Measurements from ENCODE around the gene TMTC1. TPM values are rescaled to one million over a fixed set of nuclear protein-coding genes. Genes with fewer than 3 reads are reported as not detected.
A peak's percentile ranks its signal among the peaks of the same experiment; 100 is the strongest.

Gene TMTC1
- total and polyA plus RNA-seq, 2 donors (not counting 1 experiment from before 2014, with no cell fraction given) = 62.2 to 222 TPM

DNA sequence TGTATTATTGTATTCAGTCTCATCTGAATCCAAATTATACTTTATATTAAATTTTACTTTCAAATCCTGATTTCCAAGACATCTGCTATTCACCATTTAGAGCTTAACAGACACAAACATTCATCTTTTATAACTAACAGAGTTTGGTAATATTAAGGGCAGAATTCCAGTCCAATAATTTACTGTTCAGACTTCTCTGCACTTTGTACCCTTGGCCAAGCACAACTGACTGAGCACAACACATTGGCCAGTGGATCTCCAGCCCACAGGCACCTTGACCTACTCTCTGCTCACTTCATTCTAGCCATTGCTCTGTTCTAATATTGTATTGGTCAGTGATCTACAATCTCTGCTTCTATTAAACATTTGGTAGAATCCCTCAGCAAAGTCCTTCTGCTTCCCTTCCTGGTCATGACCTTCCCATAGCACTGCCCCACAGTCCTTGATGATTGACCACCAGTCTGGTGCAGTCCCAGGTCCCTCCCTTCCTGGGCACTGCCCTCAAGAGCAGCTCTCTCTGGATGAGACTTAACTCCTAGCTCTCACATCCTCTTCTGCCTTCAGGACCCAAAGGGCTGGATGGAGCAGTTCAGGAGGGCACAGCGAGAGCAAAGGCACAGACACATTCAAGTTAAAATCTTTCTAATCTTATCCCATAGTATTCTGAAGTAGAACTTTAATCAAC lies 188.5 kb downstream of the TMTC1 start:
- H3K4me2 ChIP-seq (ENCODE audit: extremely low read depth, insufficient read depth, low read length) = no peak overlapping the region
- no peak overlapping the region for H2AFZ ChIP-seq (ENCODE audit: low read length)
- H3K9ac ChIP-seq (ENCODE audit: insufficient read depth, low read length) = no peak overlapping the region
- H3K9me3 ChIP-seq (ENCODE audit: control insufficient read depth, insufficient read depth, low read depth, low read length) = no peaks in the 10 kb centered on the region
- no peak for TF ChIP-seq EZH2 (IDR thresholded peaks at IDR 0.05; ENCODE audit: low read length, missing control alignments)
- no peak for TF ChIP-seq CTCF (conservative IDR thresholded peaks at IDR 0.05 in 1 of 2, IDR thresholded peaks at IDR 0.05 in 1 of 2; ENCODE audit: low read depth in 1 of 2, low read length in 2 of 2)
- no peak overlapping the region for H3K27ac ChIP-seq (ENCODE audit: insufficient read depth, low read length)
- no peaks in the 10 kb centered on the region for H4K20me1 ChIP-seq (ENCODE audit: control insufficient read depth, extremely low read depth, insufficient read depth, low read length)
- no peak for DNase-seq (ENCODE audit: low read depth in 2 of 2)
- no peaks in the 10 kb centered on the region for H3K36me3 ChIP-seq (ENCODE audit: control insufficient read depth, insufficient read depth, low read length)
- no peak overlapping the region for H3K4me3 ChIP-seq (replicated peaks in 1 of 4; ENCODE audit: control extremely low read depth in 1 of 4, insufficient read depth in 1 of 4, low read depth in 3 of 4, low read length in 4 of 4)
- no peaks in the 10 kb centered on the region for H3K4me1 ChIP-seq (ENCODE audit: control insufficient read depth, extremely low read depth, insufficient read depth, low read length)
- H3K79me2 ChIP-seq (ENCODE audit: control insufficient read depth, insufficient read depth, low read length) = no peaks in the 10 kb centered on the region
- H3K27me3 ChIP-seq (ENCODE audit: control insufficient read depth, insufficient read depth, low read length) = no peaks in the 10 kb centered on the region

DNA sequence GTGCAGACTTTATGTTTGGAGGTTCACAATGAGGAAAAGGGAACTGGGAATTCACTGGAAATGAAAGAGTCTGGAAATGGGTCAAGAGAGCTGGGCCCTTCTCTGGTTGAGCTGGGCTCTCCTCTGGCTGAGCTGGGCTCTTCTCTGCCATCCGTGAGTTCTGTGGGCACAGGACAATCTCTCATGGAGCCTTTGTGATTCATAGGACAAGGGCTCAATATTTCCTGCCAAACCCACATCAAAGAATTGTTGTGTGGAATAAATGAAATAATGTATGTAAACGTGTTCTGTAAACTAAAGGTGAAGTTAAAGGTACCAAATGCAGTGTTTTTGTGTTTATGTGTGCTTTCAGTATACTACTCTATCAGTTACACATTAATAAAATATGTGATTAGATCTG lies 190.7 kb downstream of the TMTC1 start:
- no peak overlapping the region for H2AFZ ChIP-seq (ENCODE audit: low read length)
- no peaks in the 10 kb centered on the region for H4K20me1 ChIP-seq (ENCODE audit: control insufficient read depth, extremely low read depth, insufficient read depth, low read length)
- H3K9ac ChIP-seq (ENCODE audit: insufficient read depth, low read length) = no peak overlapping the region
- no peaks in the 10 kb centered on the region for H3K36me3 ChIP-seq (ENCODE audit: control insufficient read depth, insufficient read depth, low read length)
- H3K4me2 ChIP-seq (ENCODE audit: extremely low read depth, insufficient read depth, low read length) = no peak overlapping the region
- no peaks in the 10 kb centered on the region for H3K4me1 ChIP-seq (ENCODE audit: control insufficient read depth, extremely low read depth, insufficient read depth, low read length)
- TF ChIP-seq EZH2 (IDR thresholded peaks at IDR 0.05; ENCODE audit: low read length, missing control alignments) (no peak), CTCF (conservative IDR thresholded peaks at IDR 0.05 in 1 of 2, IDR thresholded peaks at IDR 0.05 in 1 of 2; ENCODE audit: low read depth in 1 of 2, low read length in 2 of 2) (no peak)
- DNase-seq (ENCODE audit: low read depth in 2 of 2) = no peak
- no peak overlapping the region for H3K27ac ChIP-seq (ENCODE audit: insufficient read depth, low read length)
- H3K4me3 ChIP-seq (replicated peaks in 1 of 4; ENCODE audit: control extremely low read depth in 1 of 4, insufficient read depth in 1 of 4, low read depth in 3 of 4, low read length in 4 of 4) = no peak overlapping the region
- H3K79me2 ChIP-seq (ENCODE audit: control insufficient read depth, insufficient read depth, low read length) = no peaks in the 10 kb centered on the region
- H3K27me3 ChIP-seq (ENCODE audit: control insufficient read depth, insufficient read depth, low read length) = no peaks in the 10 kb centered on the region
- no peaks in the 10 kb centered on the region for H3K9me3 ChIP-seq (ENCODE audit: control insufficient read depth, insufficient read depth, low read depth, low read length)

DNA sequence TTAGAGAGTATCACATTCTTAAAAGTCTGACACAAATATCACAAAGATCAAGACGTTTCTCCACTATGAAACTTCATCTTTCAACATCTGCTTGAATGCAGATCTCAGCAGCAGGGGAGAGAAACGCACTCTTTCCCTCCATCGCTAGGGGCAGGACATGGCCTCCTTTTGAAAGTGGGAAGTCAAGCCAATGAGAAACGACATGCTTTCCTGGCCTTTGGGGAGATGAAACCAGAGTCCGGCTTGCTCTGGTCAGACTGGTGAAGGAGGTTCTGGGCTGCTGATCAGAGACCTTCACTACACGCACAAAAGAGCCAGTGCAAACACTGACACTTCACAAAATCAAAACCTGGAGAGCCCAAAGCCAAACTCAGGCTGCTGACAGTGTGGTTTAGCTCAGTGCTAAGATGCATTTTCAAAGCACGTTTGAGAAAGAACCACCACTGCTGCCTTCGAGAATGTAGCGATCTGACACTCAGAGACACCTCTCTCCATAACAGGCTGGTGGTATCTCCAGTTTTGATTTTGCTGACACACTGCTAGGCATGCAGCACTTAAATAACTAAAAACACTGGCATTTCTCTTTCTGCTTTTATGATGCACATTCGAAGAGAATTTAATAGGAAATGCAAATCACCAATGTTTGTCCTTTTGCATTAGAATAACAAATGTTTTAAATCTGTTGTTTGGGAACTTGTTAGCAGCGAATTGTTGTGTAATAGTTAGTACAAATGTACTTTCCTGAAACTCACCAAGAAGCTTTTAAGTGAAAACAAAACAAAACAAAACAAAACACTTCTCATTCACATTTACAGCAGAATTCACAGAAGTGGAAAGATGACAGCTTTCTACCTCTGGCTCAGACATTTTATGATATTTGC lies 192.4 kb downstream of the TMTC1 start:
- Histone ChIP-seq H3K9ac (ENCODE audit: insufficient read depth, low read length) (no peak overlapping the region), H4K20me1 (ENCODE audit: control insufficient read depth, extremely low read depth, insufficient read depth, low read length) (no peaks in the 10 kb centered on the region), H3K36me3 (ENCODE audit: control insufficient read depth, insufficient read depth, low read length) (no peaks in the 10 kb centered on the region), H3K9me3 (ENCODE audit: control insufficient read depth, insufficient read depth, low read depth, low read length) (no peaks in the 10 kb centered on the region), H3K79me2 (ENCODE audit: control insufficient read depth, insufficient read depth, low read length) (no peaks in the 10 kb centered on the region), H3K27me3 (ENCODE audit: control insufficient read depth, insufficient read depth, low read length) (no peaks in the 10 kb centered on the region), H3K4me3 (replicated peaks in 1 of 4; ENCODE audit: control extremely low read depth in 1 of 4, insufficient read depth in 1 of 4, low read depth in 3 of 4, low read length in 4 of 4) (no peak overlapping the region), H3K27ac (ENCODE audit: insufficient read depth, low read length) (no peak overlapping the region), H3K4me2 (ENCODE audit: extremely low read depth, insufficient read depth, low read length) (no peak overlapping the region), H2AFZ (ENCODE audit: low read length) (peak overlapping the region; percentile 11), H3K4me1 (ENCODE audit: control insufficient read depth, extremely low read depth, insufficient read depth, low read length) (no peaks in the 10 kb centered on the region)
- peak in 1 of 2 donors; percentile 41 for DNase-seq (ENCODE audit: low read depth in 2 of 2)
- peak; percentile 47 to 63 for TF ChIP-seq CTCF (conservative IDR thresholded peaks at IDR 0.05 in 1 of 2, IDR thresholded peaks at IDR 0.05 in 1 of 2; ENCODE audit: low read depth in 1 of 2, low read length in 2 of 2)
- TF ChIP-seq EZH2 (IDR thresholded peaks at IDR 0.05; ENCODE audit: low read length, missing control alignments) = no peak
